Measurements from ENCODE around the gene GABBR1.
A peak's percentile ranks its signal among the peaks of the same experiment; 100 is the strongest.

Gene GABBR1

DNA sequence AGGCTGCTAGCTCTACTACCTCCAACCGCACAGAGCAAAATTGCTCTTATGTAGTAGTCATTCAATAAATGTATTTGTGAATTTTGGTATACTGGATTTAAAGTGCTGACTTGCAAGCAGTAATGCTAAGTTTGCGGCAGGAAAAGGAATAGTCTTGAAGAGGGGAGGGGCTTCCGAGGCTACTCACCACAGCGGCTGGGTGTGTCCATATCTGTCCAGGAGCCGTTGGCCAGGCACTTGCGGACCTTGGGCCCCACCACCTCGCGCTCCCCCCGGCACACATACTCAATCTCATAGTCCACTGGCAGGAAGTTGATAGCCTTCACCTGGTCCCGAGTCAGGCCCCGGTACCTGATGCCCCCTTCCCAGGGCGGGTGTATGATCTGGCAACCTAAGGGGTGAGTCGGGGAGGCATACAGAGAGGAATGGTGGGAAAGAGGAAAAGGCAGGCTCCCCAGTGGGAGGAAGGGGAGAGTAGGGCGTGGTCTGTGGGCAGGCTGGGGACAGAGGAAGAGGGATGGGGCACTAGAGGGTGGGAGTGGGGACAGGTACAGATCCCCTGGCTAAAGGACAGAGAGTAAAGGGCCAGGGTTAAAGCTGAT is 1.7 kb downstream of the GABBR1 start:
- TF ChIP-seq EP300 (IDR thresholded peaks at IDR 0.05; ENCODE audit: borderline replicate concordance) (no peak), RAD21 (IDR thresholded peaks at IDR 0.05; ENCODE audit: low read depth) (no peak), TEAD4 (IDR thresholded peaks at IDR 0.05) (no peak), EGR1 (IDR thresholded peaks at IDR 0.05) (no peak), CREB1 (IDR thresholded peaks at IDR 0.05; ENCODE audit: low read depth) (no peak), YY1 (IDR thresholded peaks at IDR 0.05; ENCODE audit: low read depth) (no peak), TAF1 (IDR thresholded peaks at IDR 0.05; ENCODE audit: low read depth) (no peak), FOXM1 (IDR thresholded peaks at IDR 0.05; ENCODE audit: borderline replicate concordance, low read depth) (no peak), TCF12 (IDR thresholded peaks at IDR 0.05; ENCODE audit: low read depth) (no peak), CEBPB (IDR thresholded peaks at IDR 0.05) (no peak), NFIC (IDR thresholded peaks at IDR 0.05) (no peak), ZBTB7A (IDR thresholded peaks at IDR 0.05; ENCODE audit: low read depth) (no peak)
- TF ChIP-seq, protein P1, sequence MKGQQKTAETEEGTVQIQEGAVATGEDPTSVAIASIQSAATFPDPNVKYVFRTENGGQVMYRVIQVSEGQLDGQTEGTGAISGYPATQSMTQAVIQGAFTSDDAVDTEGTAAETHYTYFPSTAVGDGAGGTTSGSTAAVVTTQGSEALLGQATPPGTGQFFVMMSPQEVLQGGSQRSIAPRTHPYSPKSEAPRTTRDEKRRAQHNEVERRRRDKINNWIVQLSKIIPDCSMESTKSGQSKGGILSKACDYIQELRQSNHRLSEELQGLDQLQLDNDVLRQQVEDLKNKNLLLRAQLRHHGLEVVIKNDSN (IDR thresholded peaks at IDR 0.05): no peak
- TF ChIP-seq, protein P2, sequence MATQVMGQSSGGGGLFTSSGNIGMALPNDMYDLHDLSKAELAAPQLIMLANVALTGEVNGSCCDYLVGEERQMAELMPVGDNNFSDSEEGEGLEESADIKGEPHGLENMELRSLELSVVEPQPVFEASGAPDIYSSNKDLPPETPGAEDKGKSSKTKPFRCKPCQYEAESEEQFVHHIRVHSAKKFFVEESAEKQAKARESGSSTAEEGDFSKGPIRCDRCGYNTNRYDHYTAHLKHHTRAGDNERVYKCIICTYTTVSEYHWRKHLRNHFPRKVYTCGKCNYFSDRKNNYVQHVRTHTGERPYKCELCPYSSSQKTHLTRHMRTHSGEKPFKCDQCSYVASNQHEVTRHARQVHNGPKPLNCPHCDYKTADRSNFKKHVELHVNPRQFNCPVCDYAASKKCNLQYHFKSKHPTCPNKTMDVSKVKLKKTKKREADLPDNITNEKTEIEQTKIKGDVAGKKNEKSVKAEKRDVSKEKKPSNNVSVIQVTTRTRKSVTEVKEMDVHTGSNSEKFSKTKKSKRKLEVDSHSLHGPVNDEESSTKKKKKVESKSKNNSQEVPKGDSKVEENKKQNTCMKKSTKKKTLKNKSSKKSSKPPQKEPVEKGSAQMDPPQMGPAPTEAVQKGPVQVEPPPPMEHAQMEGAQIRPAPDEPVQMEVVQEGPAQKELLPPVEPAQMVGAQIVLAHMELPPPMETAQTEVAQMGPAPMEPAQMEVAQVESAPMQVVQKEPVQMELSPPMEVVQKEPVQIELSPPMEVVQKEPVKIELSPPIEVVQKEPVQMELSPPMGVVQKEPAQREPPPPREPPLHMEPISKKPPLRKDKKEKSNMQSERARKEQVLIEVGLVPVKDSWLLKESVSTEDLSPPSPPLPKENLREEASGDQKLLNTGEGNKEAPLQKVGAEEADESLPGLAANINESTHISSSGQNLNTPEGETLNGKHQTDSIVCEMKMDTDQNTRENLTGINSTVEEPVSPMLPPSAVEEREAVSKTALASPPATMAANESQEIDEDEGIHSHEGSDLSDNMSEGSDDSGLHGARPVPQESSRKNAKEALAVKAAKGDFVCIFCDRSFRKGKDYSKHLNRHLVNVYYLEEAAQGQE (IDR thresholded peaks at IDR 0.05; ENCODE audit: low read depth): no peak
- TF ChIP-seq, protein P3, sequence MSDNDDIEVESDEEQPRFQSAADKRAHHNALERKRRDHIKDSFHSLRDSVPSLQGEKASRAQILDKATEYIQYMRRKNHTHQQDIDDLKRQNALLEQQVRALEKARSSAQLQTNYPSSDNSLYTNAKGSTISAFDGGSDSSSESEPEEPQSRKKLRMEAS (IDR thresholded peaks at IDR 0.05): no peak

DNA sequence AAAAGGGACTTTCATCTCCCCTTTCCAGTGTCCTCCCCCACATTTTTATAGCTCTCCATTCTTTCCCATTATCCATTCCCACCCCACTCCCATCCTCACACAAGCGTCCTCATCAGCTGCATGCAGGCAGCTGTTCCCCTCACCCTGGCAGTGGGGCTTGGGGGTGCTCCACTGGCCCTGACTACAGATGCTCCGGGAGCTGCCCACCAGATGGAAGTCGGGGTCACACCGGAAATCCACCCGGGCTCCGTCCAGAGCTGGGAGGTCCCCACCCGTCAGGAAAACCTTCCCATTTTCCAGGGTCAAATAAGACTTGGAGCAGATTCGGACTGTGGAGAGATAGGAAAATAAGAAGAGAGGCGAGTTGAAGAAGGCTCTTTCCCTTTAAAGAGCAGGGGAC is 2.7 kb downstream of the GABBR1 start:
- TF ChIP-seq CREB1 (IDR thresholded peaks at IDR 0.05; ENCODE audit: low read depth) (no peak), EGR1 (IDR thresholded peaks at IDR 0.05) (no peak), TCF12 (IDR thresholded peaks at IDR 0.05; ENCODE audit: low read depth) (no peak), TAF1 (IDR thresholded peaks at IDR 0.05; ENCODE audit: low read depth) (no peak), EP300 (IDR thresholded peaks at IDR 0.05; ENCODE audit: borderline replicate concordance) (no peak)
- TF ChIP-seq, protein P3 (IDR thresholded peaks at IDR 0.05): no peak

DNA sequence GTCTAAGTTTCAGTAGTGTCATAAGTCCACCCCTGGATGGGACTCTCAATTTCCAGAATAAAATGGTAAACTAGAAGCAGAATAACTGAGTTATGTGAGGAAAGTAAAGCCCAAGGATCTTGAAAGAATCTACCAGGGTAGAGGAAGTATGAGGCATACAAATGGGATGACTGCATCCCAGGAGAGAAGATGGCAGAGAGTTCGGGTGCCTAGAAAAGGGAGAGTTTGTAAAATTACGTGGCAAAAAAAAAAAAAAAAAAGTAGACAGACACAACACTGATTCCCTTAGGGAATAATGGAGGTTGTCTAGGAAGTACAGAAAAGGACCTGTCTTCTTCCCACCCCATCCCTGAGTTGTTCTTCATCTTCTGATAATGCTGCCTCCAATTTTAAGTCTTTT is 3.4 kb downstream of the GABBR1 start:
- no peak for TF ChIP-seq NFIC (IDR thresholded peaks at IDR 0.05)
- TF ChIP-seq EGR1 (IDR thresholded peaks at IDR 0.05): no peak
- no peak for TF ChIP-seq EP300 (IDR thresholded peaks at IDR 0.05; ENCODE audit: borderline replicate concordance)
- TF ChIP-seq TCF12 (IDR thresholded peaks at IDR 0.05; ENCODE audit: low read depth): no peak
- TF ChIP-seq, protein P1 (IDR thresholded peaks at IDR 0.05): no peak
- no peak for TF ChIP-seq YY1 (IDR thresholded peaks at IDR 0.05; ENCODE audit: low read depth)
- TF ChIP-seq, protein P3 (IDR thresholded peaks at IDR 0.05): no peak
- no peak for TF ChIP-seq FOXM1 (IDR thresholded peaks at IDR 0.05; ENCODE audit: borderline replicate concordance, low read depth)
- no peak for TF ChIP-seq RAD21 (IDR thresholded peaks at IDR 0.05; ENCODE audit: low read depth)
- TF ChIP-seq, protein P2 (IDR thresholded peaks at IDR 0.05; ENCODE audit: low read depth): no peak

DNA sequence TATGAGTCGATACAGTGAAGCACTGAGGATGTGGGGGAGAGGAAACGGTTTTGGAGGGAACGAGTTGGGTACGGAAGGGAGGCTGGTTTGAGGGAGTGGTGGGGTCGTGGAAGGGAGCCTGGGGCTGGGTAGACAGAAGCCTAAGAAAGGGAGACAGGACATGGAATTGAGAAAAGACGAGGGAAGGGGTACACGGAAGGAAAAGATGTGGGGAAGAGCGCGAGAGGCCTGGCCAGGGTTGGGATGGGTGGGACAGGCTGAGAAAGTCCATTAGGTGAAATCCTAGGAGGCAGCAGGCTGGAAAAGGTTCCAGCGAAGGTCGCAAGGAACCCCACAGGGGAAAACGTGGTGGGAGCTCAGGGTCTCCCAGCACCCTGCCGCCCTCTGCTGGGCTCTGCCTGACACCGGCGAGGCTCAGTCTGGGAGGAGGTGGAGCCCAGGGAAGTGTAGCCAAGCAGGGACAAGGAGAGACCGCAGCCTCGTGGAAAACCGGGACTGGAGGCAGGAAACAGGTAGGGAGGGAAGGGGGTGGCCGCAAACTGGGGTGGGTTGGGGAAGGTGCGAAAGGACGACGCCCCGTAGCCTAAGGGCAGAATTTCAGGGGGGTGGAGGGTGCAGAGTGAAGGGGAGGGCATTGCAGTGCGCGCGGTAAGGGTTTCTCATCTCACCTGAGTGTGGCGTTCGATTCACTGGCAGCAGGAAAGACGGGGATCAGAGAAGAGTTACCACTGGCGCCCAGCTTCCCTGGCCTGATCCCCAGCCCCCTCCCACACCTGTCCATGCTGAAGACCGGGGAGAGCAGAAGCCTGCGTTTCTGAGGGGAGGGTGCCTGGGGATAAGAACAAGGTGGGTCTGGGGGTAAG is 4.3 kb downstream of the GABBR1 start:
- TF ChIP-seq CEBPB (IDR thresholded peaks at IDR 0.05) (no peak), NFIC (IDR thresholded peaks at IDR 0.05) (no peak), RAD21 (IDR thresholded peaks at IDR 0.05; ENCODE audit: low read depth) (peak; percentile 56), ZBTB7A (IDR thresholded peaks at IDR 0.05; ENCODE audit: low read depth) (peak; percentile 97)
- TF ChIP-seq, protein P3 (IDR thresholded peaks at IDR 0.05): peak; percentile 67; the same call in 1 of the 2 replicates

DNA sequence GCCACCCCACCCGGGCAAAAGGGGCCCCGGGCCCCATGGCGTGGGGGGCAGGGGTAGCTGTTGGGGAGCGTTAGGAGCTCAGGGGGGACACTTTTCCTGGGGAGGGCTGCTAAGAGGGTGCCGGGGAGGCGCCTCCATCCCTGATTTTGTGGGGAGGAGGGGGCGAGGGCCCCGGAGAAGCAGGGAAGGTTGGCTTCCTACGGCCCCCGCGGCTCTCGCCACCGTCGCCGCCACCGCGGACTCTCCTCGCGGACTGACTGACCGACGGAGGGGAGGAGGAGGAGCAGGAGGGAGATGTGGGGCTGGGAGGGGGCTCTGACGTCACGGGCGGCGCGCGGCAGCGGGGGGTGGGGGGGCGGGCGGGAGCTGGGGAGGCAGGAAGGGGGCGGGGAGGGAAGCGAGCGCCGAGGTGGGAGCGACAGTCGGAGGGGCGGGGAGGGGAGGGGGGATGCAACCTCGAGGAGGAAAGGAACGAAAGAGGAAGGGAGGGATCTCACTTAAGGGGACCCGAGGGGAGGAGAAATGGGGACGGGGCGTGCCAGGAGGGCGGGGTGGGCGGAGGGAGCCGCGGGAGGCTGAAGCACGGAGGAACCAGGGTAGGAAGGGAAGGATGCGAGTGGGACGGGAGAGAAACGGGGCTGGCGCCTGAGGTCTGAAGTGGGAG is 5.1 kb downstream of the GABBR1 start:
- TF ChIP-seq, protein P3 (IDR thresholded peaks at IDR 0.05): no peak
- TF ChIP-seq, protein P1 (IDR thresholded peaks at IDR 0.05): no peak
- TF ChIP-seq FOXM1 (IDR thresholded peaks at IDR 0.05; ENCODE audit: borderline replicate concordance, low read depth): no peak
- no peak for TF ChIP-seq NFIC (IDR thresholded peaks at IDR 0.05)
- no peak for TF ChIP-seq YY1 (IDR thresholded peaks at IDR 0.05; ENCODE audit: low read depth)
- no peak for TF ChIP-seq EP300 (IDR thresholded peaks at IDR 0.05; ENCODE audit: borderline replicate concordance)
- TF ChIP-seq TAF1 (IDR thresholded peaks at IDR 0.05; ENCODE audit: low read depth): no peak
- no peak for TF ChIP-seq CEBPB (IDR thresholded peaks at IDR 0.05)
- no peak for TF ChIP-seq TCF12 (IDR thresholded peaks at IDR 0.05; ENCODE audit: low read depth)
- TF ChIP-seq CREB1 (IDR thresholded peaks at IDR 0.05; ENCODE audit: low read depth): no peak
- TF ChIP-seq EGR1 (IDR thresholded peaks at IDR 0.05): no peak
